ENCODE measurements around the gene SP100. TPM values are rescaled to one million over a fixed set of nuclear protein-coding genes. Genes with fewer than 3 reads are reported as not detected.

Gene SP100
- total RNA-seq, 1 donor from 2014 or later = 26.6 TPM

DNA sequence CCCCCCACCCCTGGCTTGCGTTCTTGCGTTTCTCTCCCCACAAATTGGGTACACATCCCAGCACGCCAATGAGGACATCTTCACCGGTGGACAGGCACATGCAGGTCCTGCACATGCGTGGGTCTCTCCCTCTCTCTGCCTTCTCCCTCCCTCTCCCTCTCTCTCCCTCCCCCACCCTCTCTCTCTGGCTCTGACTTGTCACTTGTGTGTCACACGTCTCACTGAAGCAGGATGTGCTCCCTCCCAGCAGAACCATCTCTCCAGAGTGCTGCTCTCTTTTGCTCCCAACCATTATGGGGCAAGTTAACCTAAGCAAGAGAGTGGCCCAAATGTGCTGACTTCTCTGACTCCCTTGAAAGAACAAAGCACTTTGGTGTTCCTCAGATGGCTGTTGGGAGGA, 175.8 kb downstream of the SP100 start:
- FAIRE-seq = no peak
- no peak overlapping the region for H3K4me3 ChIP-seq (ENCODE audit: low read depth, low read length)
- H3K36me3 ChIP-seq (ENCODE audit: control insufficient read depth, insufficient read depth, low read length) = no peaks in the 10 kb centered on the region
- TF ChIP-seq, protein P1, sequence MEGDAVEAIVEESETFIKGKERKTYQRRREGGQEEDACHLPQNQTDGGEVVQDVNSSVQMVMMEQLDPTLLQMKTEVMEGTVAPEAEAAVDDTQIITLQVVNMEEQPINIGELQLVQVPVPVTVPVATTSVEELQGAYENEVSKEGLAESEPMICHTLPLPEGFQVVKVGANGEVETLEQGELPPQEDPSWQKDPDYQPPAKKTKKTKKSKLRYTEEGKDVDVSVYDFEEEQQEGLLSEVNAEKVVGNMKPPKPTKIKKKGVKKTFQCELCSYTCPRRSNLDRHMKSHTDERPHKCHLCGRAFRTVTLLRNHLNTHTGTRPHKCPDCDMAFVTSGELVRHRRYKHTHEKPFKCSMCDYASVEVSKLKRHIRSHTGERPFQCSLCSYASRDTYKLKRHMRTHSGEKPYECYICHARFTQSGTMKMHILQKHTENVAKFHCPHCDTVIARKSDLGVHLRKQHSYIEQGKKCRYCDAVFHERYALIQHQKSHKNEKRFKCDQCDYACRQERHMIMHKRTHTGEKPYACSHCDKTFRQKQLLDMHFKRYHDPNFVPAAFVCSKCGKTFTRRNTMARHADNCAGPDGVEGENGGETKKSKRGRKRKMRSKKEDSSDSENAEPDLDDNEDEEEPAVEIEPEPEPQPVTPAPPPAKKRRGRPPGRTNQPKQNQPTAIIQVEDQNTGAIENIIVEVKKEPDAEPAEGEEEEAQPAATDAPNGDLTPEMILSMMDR (IDR thresholded peaks at IDR 0.05; ENCODE audit: insufficient read depth, low read length, severe bottlenecking) = no peak
- DNase-seq (ENCODE audit: low read depth) = no peak
- no peaks in the 10 kb centered on the region for H3K27me3 ChIP-seq (ENCODE audit: control insufficient read depth, insufficient read depth, low read length)

DNA sequence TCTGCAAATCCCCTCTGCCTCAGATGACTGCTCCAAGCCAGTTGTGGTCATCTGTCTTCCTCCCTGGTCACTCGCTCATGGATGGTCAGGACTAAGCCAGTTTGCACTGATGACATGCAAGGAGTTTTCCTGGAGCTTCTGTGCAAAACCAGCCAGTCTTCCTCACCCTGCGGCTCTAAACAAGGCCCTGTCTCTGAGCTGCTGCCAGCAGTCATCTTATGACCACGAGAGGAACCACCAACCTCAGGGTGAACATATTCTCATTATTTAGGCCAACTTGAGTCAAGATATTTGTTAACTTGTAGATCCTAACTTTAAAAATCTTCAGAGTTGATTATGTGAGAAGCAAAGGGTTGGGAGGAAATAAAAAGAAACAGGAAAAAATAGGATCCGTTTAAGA, 176.8 kb downstream of the SP100 start:
- no peak overlapping the region for H3K4me3 ChIP-seq (ENCODE audit: low read depth, low read length)
- DNase-seq (ENCODE audit: low read depth) = no peak
- no peak for FAIRE-seq
- no peaks in the 10 kb centered on the region for H3K27me3 ChIP-seq (ENCODE audit: control insufficient read depth, insufficient read depth, low read length)
- H3K36me3 ChIP-seq (ENCODE audit: control insufficient read depth, insufficient read depth, low read length) = no peaks in the 10 kb centered on the region
- TF ChIP-seq, protein P1 (IDR thresholded peaks at IDR 0.05; ENCODE audit: insufficient read depth, low read length, severe bottlenecking) = no peak

Other genes with a start within 250 kb of the SP100 start
- 0.53 and 1.4 TPM in 2 replicates for gene SP110, start 196.2 kb upstream of the SP100 start, total RNA-seq
- not detected in 2 replicates for gene SP140, start 190.5 kb upstream of the SP100 start, total RNA-seq
- gene SP140L, start 89.0 kb upstream of the SP100 start, total RNA-seq = 1.6 and 3.6 TPM in 2 replicates